ENCODE data around the gene WIPF1.

The WIPF1 gene

GRCh38 chr2:174524527-174524926 is 73.1 kb downstream of the WIPF1 start:
- Histone ChIP-seq H3K27me3 (ENCODE audit: insufficient read depth, low read length, poor library complexity, severe bottlenecking) (no peaks in the 10 kb centered on the region), H3K9me2 (replicated peaks; ENCODE audit: low read depth, low read length) (no peaks in the 10 kb centered on the region), H3K36me3 (ENCODE audit: insufficient read depth, low read length) (no peaks in the 10 kb centered on the region), H4K20me1 (ENCODE audit: insufficient read depth, low read length, poor library complexity, severe bottlenecking) (no peaks in the 10 kb centered on the region), H3K4me3 (ENCODE audit: low read length, poor library complexity, severe bottlenecking) (no peak overlapping the region), H2AFZ (ENCODE audit: low read length) (no peak overlapping the region), H3K79me2 (ENCODE audit: insufficient read depth, low read length) (no peaks in the 10 kb centered on the region), H3K4me2 (ENCODE audit: low read depth, low read length, poor library complexity, severe bottlenecking) (no peak overlapping the region), H3K4me1 (ENCODE audit: insufficient read depth, low read length, poor library complexity, severe bottlenecking) (no peaks in the 10 kb centered on the region), H3F3A (ENCODE audit: low read depth) (no peaks in the 10 kb centered on the region), H3K9ac (ENCODE audit: low read depth, low read length, poor library complexity, severe bottlenecking) (no peak overlapping the region), H3K9me3 (ENCODE audit: insufficient read depth, low read depth, low read length) (no peaks in the 10 kb centered on the region)
- no peak for TF ChIP-seq CTCF (conservative IDR thresholded peaks at IDR 0.05; ENCODE audit: low read length)
- TF ChIP-seq EZH2phosphoT487 (IDR thresholded peaks at IDR 0.05; ENCODE audit: borderline replicate concordance), result no peak

- Histone ChIP-seq H4K20me1 (ENCODE audit: insufficient read depth, low read length, poor library complexity, severe bottlenecking) (no peaks in the 10 kb centered on the region), H3F3A (ENCODE audit: low read depth) (no peaks in the 10 kb centered on the region), H3K27me3 (ENCODE audit: insufficient read depth, low read length, poor library complexity, severe bottlenecking) (no peaks in the 10 kb centered on the region), H3K9me2 (replicated peaks; ENCODE audit: low read depth, low read length) (no peaks in the 10 kb centered on the region), H3K79me2 (ENCODE audit: insufficient read depth, low read length) (no peaks in the 10 kb centered on the region), H3K9ac (ENCODE audit: low read depth, low read length, poor library complexity, severe bottlenecking) (no peak overlapping the region), H3K9me3 (ENCODE audit: insufficient read depth, low read depth, low read length) (no peaks in the 10 kb centered on the region), H3K36me3 (ENCODE audit: insufficient read depth, low read length) (no peaks in the 10 kb centered on the region), H3K4me1 (ENCODE audit: insufficient read depth, low read length, poor library complexity, severe bottlenecking) (no peaks in the 10 kb centered on the region), H2AFZ (ENCODE audit: low read length) (no peak overlapping the region), H3K4me2 (ENCODE audit: low read depth, low read length, poor library complexity, severe bottlenecking) (no peak overlapping the region), H3K4me3 (ENCODE audit: low read length, poor library complexity, severe bottlenecking) (no peak overlapping the region)
- TF ChIP-seq EZH2phosphoT487 (IDR thresholded peaks at IDR 0.05; ENCODE audit: borderline replicate concordance) (no peak), CTCF (conservative IDR thresholded peaks at IDR 0.05; ENCODE audit: low read length) (peak; percentile 41)
Observed at GRCh38 chr2:174522553-174522952, 75.1 kb downstream of the WIPF1 start.

GRCh38 chr2:174518395-174518794 is 79.2 kb downstream of the WIPF1 start:
- no peaks in the 10 kb centered on the region for H3K79me2 ChIP-seq (ENCODE audit: insufficient read depth, low read length)
- H3K9ac ChIP-seq (ENCODE audit: low read depth, low read length, poor library complexity, severe bottlenecking), result no peak overlapping the region
- H2AFZ ChIP-seq (ENCODE audit: low read length), result no peak overlapping the region
- H3K4me1 ChIP-seq (ENCODE audit: insufficient read depth, low read length, poor library complexity, severe bottlenecking), result no peaks in the 10 kb centered on the region
- no peaks in the 10 kb centered on the region for H3K9me3 ChIP-seq (ENCODE audit: insufficient read depth, low read depth, low read length)
- no peak for TF ChIP-seq CTCF (conservative IDR thresholded peaks at IDR 0.05; ENCODE audit: low read length)
- TF ChIP-seq EZH2phosphoT487 (IDR thresholded peaks at IDR 0.05; ENCODE audit: borderline replicate concordance), result no peak
- no peaks in the 10 kb centered on the region for H3K27me3 ChIP-seq (ENCODE audit: insufficient read depth, low read length, poor library complexity, severe bottlenecking)
- no peak overlapping the region for H3K4me2 ChIP-seq (ENCODE audit: low read depth, low read length, poor library complexity, severe bottlenecking)
- no peaks in the 10 kb centered on the region for H4K20me1 ChIP-seq (ENCODE audit: insufficient read depth, low read length, poor library complexity, severe bottlenecking)
- H3F3A ChIP-seq (ENCODE audit: low read depth), result no peaks in the 10 kb centered on the region
- H3K36me3 ChIP-seq (ENCODE audit: insufficient read depth, low read length), result no peaks in the 10 kb centered on the region
- H3K9me2 ChIP-seq (replicated peaks; ENCODE audit: low read depth, low read length), result no peaks in the 10 kb centered on the region
- no peak overlapping the region for H3K4me3 ChIP-seq (ENCODE audit: low read length, poor library complexity, severe bottlenecking)
